Hair follicle dermal papilla cell (primary cell): ENCODE measurements around the gene BRCA2. TPM values are rescaled to one million over a fixed set of nuclear protein-coding genes. Genes with fewer than 3 reads are reported as not detected.

ENCODE experiments used
- small RNA-seq: library from RNA; depleted of rRNA; stranded (forward); fragments of <200 nt; gene quantifications from one replicate; pipeline ENCODE3, GENCODE V24; 2012
- total RNA-seq: library from RNA; depleted of rRNA; stranded (reverse); fragments of >200 nt; gene quantifications from 2 replicates; pipeline ENCODE4 v1.2.3, GENCODE V29; 2012

Gene BRCA2
- 2.7 and 3.2 TPM in 2 replicates for total RNA-seq

GRCh38 chr13:32315238-32316027 lies at the start of gene BRCA2, which contains the start of gene ZAR1L:
TSS of gene BRCA2 (plus strand) at chr13:32315508. CDS start at chr13:32316461, 953 bp downstream.
TSS of gene ZAR1L (minus strand) at chr13:32315363. CDS start at chr13:32311925, 3,438 bp downstream.

DNA sequence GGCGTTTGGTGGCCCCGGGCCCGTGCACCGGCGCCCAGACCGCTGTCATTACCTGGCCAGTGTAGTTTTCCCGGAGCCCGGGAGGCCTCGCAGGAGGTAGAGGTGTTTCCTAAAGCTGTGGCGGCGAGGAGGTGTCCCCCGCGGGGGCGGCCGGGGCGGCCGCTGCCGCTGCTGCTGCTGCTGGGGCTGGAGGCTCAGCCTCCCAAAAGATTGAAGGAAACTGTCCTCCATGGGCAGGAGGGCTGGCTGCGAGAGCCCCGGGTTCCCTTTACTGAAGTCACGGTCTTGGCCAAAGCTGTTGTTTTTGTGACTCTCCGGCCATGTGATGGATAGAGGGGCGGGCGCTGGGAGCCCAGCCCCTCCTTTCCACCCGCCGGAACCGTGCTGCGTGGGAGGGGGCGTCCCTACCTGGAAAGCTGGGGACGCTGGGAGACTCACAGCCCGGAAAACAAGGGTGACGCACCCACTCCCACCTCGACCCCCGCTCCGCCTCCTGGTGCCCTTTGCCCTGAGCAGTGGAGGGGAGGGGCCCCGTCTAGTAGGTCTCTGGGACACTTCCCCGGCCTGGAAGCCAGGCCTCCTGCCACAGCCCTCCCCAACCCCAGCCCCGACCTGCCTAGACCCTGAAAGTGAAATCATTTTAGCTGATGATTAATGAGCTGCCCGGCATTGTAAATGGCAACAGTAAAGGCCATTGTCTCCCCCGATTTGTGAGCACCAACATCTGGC lies 112.7 kb downstream of the BRCA2 start, which contains the start of gene N4BP2L1:
Gene N4BP2L1 (minus strand): TSS at position 279 of the 729 bp plus-strand sequence. CDS start 48 bp downstream, at position 231.

Small RNA genes lying within 50 kb of the gene (small RNA-seq; reads per million reads assigned to genes)
- not detected for gene RF00190

Other genes starting within 250 kb of the BRCA2 start
- gene ZAR1L, start 145 bp upstream of the BRCA2 start, total RNA-seq = 0.24 TPM in 1 of 2 replicates, not detected in the other
- 3.4 and 4.0 TPM in 2 replicates for gene N4BP2L1, start 112.6 kb downstream of the BRCA2 start, total RNA-seq
- gene N4BP2L2, start 223.3 kb downstream of the BRCA2 start, total RNA-seq = 106 and 123 TPM in 2 replicates